PFSK-1 (cell line): Measurements from ENCODE around the gene PHACTR2.

Source experiments
- FOXP2 ChIP-seq: optimal IDR thresholded peaks from 2 replicates; pipeline ENCODE3; 2011; ENCODE audit warnings: borderline replicate concordance, control low read depth, inconsistent platforms; ENCODE audit not compliant: insufficient read depth; ENCODE audit errors: extremely low read length, extremely low read depth
- POLR2AphosphoS5 ChIP-seq: IDR thresholded peaks from 2 replicates; pipeline ENCODE4 v1.6.1; 2012; ENCODE audit warnings: low read depth, mild to moderate bottlenecking, control low read depth, low read length, moderate library complexity
- SIN3A ChIP-seq: IDR thresholded peaks from 2 replicates; pipeline ENCODE4 v1.6.1; 2012; ENCODE audit warnings: mild to moderate bottlenecking, low read length, moderate library complexity, borderline replicate concordance; ENCODE audit not compliant: insufficient read depth
- TAF1 ChIP-seq: IDR thresholded peaks from 2 replicates; pipeline ENCODE4 v1.6.1; 2012; ENCODE audit warnings: low read length, control low read depth, borderline replicate concordance; ENCODE audit not compliant: insufficient read depth
- TF ChIP-seq, protein P1 (sequence below), 2 experiments: IDR thresholded peaks; 2 replicates each; pipeline versions ENCODE4 v1.6.1 to v1.8.0; 2011 to 2012; ENCODE audit warnings: low read depth in 2 of 2, low read length in 2 of 2, control low read depth in 1 of 2, inconsistent platforms in 1 of 2, mild to moderate bottlenecking in 1 of 2, moderate library complexity in 1 of 2; ENCODE audit not compliant: insufficient read depth in 1 of 2

The PHACTR2 gene

DNA sequence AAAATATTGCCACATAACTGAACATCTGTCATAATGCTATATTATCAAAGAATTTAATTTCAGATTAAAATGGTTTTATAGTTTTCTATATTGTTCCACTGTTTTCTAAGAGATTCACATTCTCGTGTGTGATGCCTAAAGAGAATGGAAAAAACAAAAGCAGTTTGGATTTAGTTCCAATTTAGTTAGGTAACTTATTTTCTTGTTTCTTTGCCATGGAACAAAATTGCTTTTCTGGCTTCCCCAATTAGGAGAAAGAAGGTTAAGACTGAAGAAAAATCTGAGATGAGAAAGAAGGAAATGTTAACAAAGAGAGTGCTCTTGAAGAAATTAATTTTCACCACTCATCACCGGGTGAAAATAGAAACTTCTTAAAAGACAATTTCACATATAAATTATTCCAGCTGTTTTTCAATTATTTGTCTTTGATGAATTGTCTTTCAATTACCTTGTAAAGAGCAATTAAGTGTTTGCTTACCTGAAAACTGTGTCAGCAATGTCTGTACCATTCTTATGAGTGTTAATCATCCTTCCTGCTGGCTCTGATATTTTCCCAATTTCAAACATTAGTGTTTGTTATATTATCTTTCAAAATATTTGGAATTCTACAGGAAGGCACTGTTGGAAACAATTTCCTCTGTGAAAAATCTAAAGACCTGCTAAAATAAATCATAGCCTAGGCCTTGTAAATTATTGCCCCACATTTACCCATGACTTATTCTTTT is 19.5 kb downstream of the PHACTR2 start:
- TF ChIP-seq TAF1 (no peak), FOXP2 (no peak), POLR2AphosphoS5 (no peak), SIN3A (no peak)
- TF ChIP-seq, protein P1, sequence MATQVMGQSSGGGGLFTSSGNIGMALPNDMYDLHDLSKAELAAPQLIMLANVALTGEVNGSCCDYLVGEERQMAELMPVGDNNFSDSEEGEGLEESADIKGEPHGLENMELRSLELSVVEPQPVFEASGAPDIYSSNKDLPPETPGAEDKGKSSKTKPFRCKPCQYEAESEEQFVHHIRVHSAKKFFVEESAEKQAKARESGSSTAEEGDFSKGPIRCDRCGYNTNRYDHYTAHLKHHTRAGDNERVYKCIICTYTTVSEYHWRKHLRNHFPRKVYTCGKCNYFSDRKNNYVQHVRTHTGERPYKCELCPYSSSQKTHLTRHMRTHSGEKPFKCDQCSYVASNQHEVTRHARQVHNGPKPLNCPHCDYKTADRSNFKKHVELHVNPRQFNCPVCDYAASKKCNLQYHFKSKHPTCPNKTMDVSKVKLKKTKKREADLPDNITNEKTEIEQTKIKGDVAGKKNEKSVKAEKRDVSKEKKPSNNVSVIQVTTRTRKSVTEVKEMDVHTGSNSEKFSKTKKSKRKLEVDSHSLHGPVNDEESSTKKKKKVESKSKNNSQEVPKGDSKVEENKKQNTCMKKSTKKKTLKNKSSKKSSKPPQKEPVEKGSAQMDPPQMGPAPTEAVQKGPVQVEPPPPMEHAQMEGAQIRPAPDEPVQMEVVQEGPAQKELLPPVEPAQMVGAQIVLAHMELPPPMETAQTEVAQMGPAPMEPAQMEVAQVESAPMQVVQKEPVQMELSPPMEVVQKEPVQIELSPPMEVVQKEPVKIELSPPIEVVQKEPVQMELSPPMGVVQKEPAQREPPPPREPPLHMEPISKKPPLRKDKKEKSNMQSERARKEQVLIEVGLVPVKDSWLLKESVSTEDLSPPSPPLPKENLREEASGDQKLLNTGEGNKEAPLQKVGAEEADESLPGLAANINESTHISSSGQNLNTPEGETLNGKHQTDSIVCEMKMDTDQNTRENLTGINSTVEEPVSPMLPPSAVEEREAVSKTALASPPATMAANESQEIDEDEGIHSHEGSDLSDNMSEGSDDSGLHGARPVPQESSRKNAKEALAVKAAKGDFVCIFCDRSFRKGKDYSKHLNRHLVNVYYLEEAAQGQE (IDR thresholded peaks at IDR 0.05; ENCODE audit: insufficient read depth in 1 of 2, low read depth in 2 of 2, low read length in 2 of 2), result no peak

- TF ChIP-seq SIN3A, result no peak
- TF ChIP-seq FOXP2, result no peak
Observed at GRCh38 chr6:143698329-143698728, 20.6 kb downstream of the PHACTR2 start.

DNA sequence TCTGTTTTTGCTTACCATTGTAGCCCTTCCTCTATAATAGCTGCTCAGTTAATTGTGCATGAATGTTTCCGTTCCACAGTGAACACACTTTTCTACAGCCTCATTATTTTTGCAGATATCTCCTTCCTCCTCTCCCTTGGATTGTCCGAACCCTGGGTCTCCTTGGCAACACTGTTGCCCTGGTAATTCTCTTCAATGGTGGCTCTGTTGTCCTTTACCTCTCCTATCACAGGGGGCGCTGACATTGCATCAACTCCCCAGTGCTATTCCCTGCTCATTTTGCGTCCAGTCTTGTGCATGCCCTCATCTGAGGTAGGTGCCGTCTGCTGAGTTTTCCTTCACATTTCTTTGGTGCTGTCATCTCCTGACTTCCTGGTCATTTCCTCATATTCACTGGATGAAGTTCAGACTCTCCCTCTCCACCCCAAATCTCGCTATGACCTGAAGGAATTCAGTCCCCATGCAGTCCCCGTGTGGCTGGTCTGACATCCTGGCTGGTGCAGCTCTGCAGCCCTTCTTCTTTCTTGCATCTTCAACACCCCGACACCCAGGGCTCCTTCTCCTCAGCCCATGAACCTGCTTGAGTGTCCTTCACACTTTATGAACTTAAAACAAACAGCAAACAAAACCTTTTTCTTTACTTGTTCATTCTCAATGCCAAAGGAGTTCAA is 21.1 kb downstream of the PHACTR2 start:
- TF ChIP-seq SIN3A, result no peak
- TF ChIP-seq TAF1, result no peak
- TF ChIP-seq, protein P1 (IDR thresholded peaks at IDR 0.05; ENCODE audit: insufficient read depth in 1 of 2, low read depth in 2 of 2, low read length in 2 of 2), result no peak
- TF ChIP-seq FOXP2, result no peak
- no peak for TF ChIP-seq POLR2AphosphoS5

DNA sequence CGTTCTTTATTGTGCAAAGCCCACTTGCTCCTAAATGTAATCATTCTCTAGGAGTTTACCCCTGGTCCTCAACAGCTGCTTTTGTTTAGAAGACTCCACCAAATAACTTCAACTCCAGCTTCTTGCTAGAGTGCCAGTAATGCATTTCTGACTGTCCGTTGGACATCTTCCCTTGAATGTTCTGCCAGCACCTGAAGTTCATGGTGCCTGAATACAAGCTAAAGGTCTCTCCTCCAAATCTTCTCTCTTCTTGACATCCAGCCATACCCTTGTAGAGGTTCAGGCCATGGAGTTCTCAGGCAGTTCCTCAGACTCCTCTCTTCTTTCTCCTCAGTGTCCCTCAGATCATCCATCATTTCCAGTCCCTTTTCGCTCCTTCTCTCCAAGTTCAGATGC is 21.7 kb downstream of the PHACTR2 start:
- TF ChIP-seq, protein P1 (IDR thresholded peaks at IDR 0.05; ENCODE audit: insufficient read depth in 1 of 2, low read depth in 2 of 2, low read length in 2 of 2), result no peak

DNA sequence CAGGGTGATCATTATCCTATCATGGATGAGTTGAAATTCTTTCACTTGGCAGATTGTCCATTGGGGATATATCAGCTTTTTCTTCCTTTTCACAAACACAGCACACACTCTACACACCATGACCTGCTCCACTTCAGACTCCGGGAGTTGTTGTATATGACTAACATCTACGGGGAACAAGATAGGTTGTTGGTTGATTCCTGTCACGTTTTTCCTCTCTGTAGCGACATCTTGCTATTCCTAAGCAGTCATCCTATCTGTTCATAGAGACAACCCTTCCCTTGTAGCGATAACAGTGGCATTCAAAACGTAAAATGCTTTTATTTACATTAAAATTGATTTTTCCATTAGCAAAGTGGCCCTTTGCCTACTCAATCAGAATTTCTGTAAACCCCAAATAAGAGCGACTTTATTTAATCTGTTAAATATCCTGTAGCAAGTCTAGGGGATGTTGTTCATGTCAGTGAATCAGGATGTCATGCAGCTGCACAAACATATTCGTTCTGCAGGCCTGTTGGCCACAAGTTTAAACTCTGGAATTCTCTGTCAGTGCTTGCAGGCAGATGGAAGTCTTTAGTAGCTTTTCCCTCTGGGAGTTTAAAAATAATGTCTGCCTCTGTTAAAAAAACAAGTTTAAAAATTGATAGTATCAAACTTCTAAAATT is 23.1 kb downstream of the PHACTR2 start:
- TF ChIP-seq POLR2AphosphoS5 (no peak), TAF1 (no peak), SIN3A (no peak), FOXP2 (no peak)
- TF ChIP-seq, protein P1 (IDR thresholded peaks at IDR 0.05; ENCODE audit: insufficient read depth in 1 of 2, low read depth in 2 of 2, low read length in 2 of 2), result no peak
